Endothelial cell of umbilical vein (primary cell): ENCODE results near the gene TOMM40L.

Experiments used
- CTCF ChIP-seq, 2 donors: IDR thresholded peaks; 1 replicate in 1 of 2; 2 replicates in 1 of 2; pipeline ENCODE4 v1.5.1; 2011; ENCODE audit warnings: low read length in 2 of 2, mild to moderate bottlenecking in 2 of 2, moderate library complexity in 2 of 2, control low read depth in 1 of 2, inconsistent platforms in 1 of 2, low read depth in 1 of 2; ENCODE audit not compliant: insufficient read depth in 1 of 2; ENCODE audit errors: extremely low read depth in 1 of 2
- EZH2 ChIP-seq: IDR thresholded peaks from 2 replicates; pipeline ENCODE4 v1.6.1; 2012; ENCODE audit warnings: borderline replicate concordance, low read depth, mild to moderate bottlenecking, moderate library complexity, low read length, inconsistent platforms; ENCODE audit not compliant: severe bottlenecking
- MAX ChIP-seq: IDR thresholded peaks from 2 replicates; pipeline ENCODE4 v1.6.1; 2011; ENCODE audit not compliant: insufficient read depth, insufficient read length
- POLR2A ChIP-seq: IDR thresholded peaks from 2 replicates; pipeline ENCODE4 v1.6.1; 2012; ENCODE audit warnings: low read depth, mild to moderate bottlenecking, control low read depth, low read length

GRCh38 chr1:161206411-161207140, 19.3 kb upstream of the TOMM40L start:
- TF ChIP-seq CTCF (IDR thresholded peaks at IDR 0.05; ENCODE audit: extremely low read depth in 1 of 2, insufficient read depth in 1 of 2, low read depth in 1 of 2, low read length in 2 of 2) (no peak), POLR2A (no peak), EZH2 (no peak), MAX (no peak)
